Measurements from ENCODE around the gene RPL36A.

Gene RPL36A

GRCh38 chrX:101417981-101418841 lies 27.4 kb downstream of the RPL36A start:
- H4K91ac ChIP-seq (ENCODE audit: low read depth, low read length, poor library complexity): no peak overlapping the region
- H3K27me3 ChIP-seq (ENCODE audit: control insufficient read depth in 3 of 3, insufficient read depth in 3 of 3, low read depth in 1 of 3, low read length in 3 of 3): peaks cover 0 to 3% (median 0%) of the 10 kb centered on the region in 3 experiments
- peak overlapping the region; percentile 94 for H3K18ac ChIP-seq (ENCODE audit: low read length)
- H2AK5ac ChIP-seq (ENCODE audit: low read depth, low read length): no peak overlapping the region
- peak overlapping the region; percentile 13 for H2BK5ac ChIP-seq (ENCODE audit: low read length)
- peaks cover 0 to 14% of the 10 kb centered on the region in 2 donors for H3K36me3 ChIP-seq (replicated peaks in 1 of 2; ENCODE audit: control insufficient read depth in 2 of 2, insufficient read depth in 2 of 2, low read length in 2 of 2)
- no peak overlapping the region for H2BK12ac ChIP-seq (ENCODE audit: low read length)
- H2BK15ac ChIP-seq (ENCODE audit: low read length): no peak overlapping the region
- peaks cover 1% of the 10 kb centered on the region for H3K79me1 ChIP-seq (ENCODE audit: low read depth, low read length)
- H3K9ac ChIP-seq (ENCODE audit: low read depth, low read length, poor library complexity): peak overlapping the region; percentile 86
- H3K4me1 ChIP-seq (ENCODE audit: control insufficient read depth in 2 of 2, insufficient read depth in 1 of 2, low read depth in 1 of 2, low read length in 2 of 2): peaks cover 0 to 6% of the 10 kb centered on the region in 2 donors
- H3K4me2 ChIP-seq (ENCODE audit: insufficient read depth, low read length, poor library complexity, severe bottlenecking): peak overlapping the region; percentile 45
- H3K27ac ChIP-seq (replicated peaks; ENCODE audit: low read length): peak overlapping the region; percentile 82
- H2AFZ ChIP-seq (ENCODE audit: low read length): peak overlapping the region; percentile 73
- DNase-seq (ENCODE audit: low spot score): peak; percentile 59
- H3K4ac ChIP-seq (ENCODE audit: low read length): no peak overlapping the region
- WGBS, 2 donors (ENCODE audit: extremely low coverage in 2 of 2, insufficient read length in 2 of 2, insufficient replicate concordance in 1 of 2): no CpG with 5 or more reads among the region's 56 CpGs
- peak overlapping the region; percentile 41 to 79 for H3K4me3 ChIP-seq (ENCODE audit: low read length in 2 of 2)
- H4K8ac ChIP-seq (ENCODE audit: low read depth, low read length): no peak overlapping the region
- H3K23ac ChIP-seq (ENCODE audit: low read depth, low read length, poor library complexity): no peak overlapping the region
- H3K14ac ChIP-seq (ENCODE audit: low read length): no peak overlapping the region
- H2BK120ac ChIP-seq (ENCODE audit: low read depth, low read length): no peak overlapping the region
- no peaks in the 10 kb centered on the region for H3K9me3 ChIP-seq (replicated peaks in 1 of 2; ENCODE audit: control insufficient read depth in 2 of 2, insufficient read depth in 1 of 2, low read depth in 1 of 2, low read length in 2 of 2)

- Histone ChIP-seq H3K4ac (ENCODE audit: low read length) (no peak overlapping the region), H3K18ac (ENCODE audit: low read length) (no peak overlapping the region), H4K91ac (ENCODE audit: low read depth, low read length, poor library complexity) (no peak overlapping the region), H3K79me1 (ENCODE audit: low read depth, low read length) (peaks cover 1% of the 10 kb centered on the region), H3K4me1 (ENCODE audit: control insufficient read depth in 2 of 2, insufficient read depth in 1 of 2, low read depth in 1 of 2, low read length in 2 of 2) (peaks cover 0 to 6% of the 10 kb centered on the region in 2 donors), H3K36me3 (replicated peaks in 1 of 2; ENCODE audit: control insufficient read depth in 2 of 2, insufficient read depth in 2 of 2, low read length in 2 of 2) (peaks cover 0 to 2% of the 10 kb centered on the region in 2 donors), H3K9ac (ENCODE audit: low read depth, low read length, poor library complexity) (no peak overlapping the region), H2BK12ac (ENCODE audit: low read length) (no peak overlapping the region), H3K27me3 (ENCODE audit: control insufficient read depth in 3 of 3, insufficient read depth in 3 of 3, low read depth in 1 of 3, low read length in 3 of 3) (peaks cover 0 to 3% (median 0%) of the 10 kb centered on the region in 3 experiments), H2AK5ac (ENCODE audit: low read depth, low read length) (no peak overlapping the region), H2AFZ (ENCODE audit: low read length) (no peak overlapping the region), H4K8ac (ENCODE audit: low read depth, low read length) (no peak overlapping the region), H2BK5ac (ENCODE audit: low read length) (no peak overlapping the region), H3K14ac (ENCODE audit: low read length) (no peak overlapping the region), H3K27ac (replicated peaks; ENCODE audit: low read length) (no peak overlapping the region), H3K23ac (ENCODE audit: low read depth, low read length, poor library complexity) (no peak overlapping the region), H3K9me3 (replicated peaks in 1 of 2; ENCODE audit: control insufficient read depth in 2 of 2, insufficient read depth in 1 of 2, low read depth in 1 of 2, low read length in 2 of 2) (no peaks in the 10 kb centered on the region), H3K4me3 (ENCODE audit: low read length in 2 of 2) (no peak overlapping the region), H2BK120ac (ENCODE audit: low read depth, low read length) (no peak overlapping the region), H3K4me2 (ENCODE audit: insufficient read depth, low read length, poor library complexity, severe bottlenecking) (no peak overlapping the region), H2BK15ac (ENCODE audit: low read length) (no peak overlapping the region)
- no CpG with 5 or more reads among the region's 2 CpGs for WGBS, 2 donors (ENCODE audit: extremely low coverage in 2 of 2, insufficient read length in 2 of 2, insufficient replicate concordance in 1 of 2)
- DNase-seq (ENCODE audit: low spot score): no peak
Observed at GRCh38 chrX:101419489-101419888, 28.7 kb downstream of the RPL36A start.

- no CpG with 5 or more reads among the region's 2 CpGs for WGBS, 2 donors (ENCODE audit: extremely low coverage in 2 of 2, insufficient read length in 2 of 2, insufficient replicate concordance in 1 of 2)
- Histone ChIP-seq H3K27ac (replicated peaks; ENCODE audit: low read length) (no peak overlapping the region), H2BK5ac (ENCODE audit: low read length) (no peak overlapping the region), H4K91ac (ENCODE audit: low read depth, low read length, poor library complexity) (no peak overlapping the region), H3K4me2 (ENCODE audit: insufficient read depth, low read length, poor library complexity, severe bottlenecking) (no peak overlapping the region), H3K36me3 (replicated peaks in 1 of 2; ENCODE audit: control insufficient read depth in 2 of 2, insufficient read depth in 2 of 2, low read length in 2 of 2) (no peaks in the 10 kb centered on the region), H3K23ac (ENCODE audit: low read depth, low read length, poor library complexity) (no peak overlapping the region), H2BK15ac (ENCODE audit: low read length) (no peak overlapping the region), H2BK12ac (ENCODE audit: low read length) (no peak overlapping the region), H2BK120ac (ENCODE audit: low read depth, low read length) (no peak overlapping the region), H3K18ac (ENCODE audit: low read length) (no peak overlapping the region), H3K14ac (ENCODE audit: low read length) (no peak overlapping the region), H3K9ac (ENCODE audit: low read depth, low read length, poor library complexity) (no peak overlapping the region), H3K4ac (ENCODE audit: low read length) (no peak overlapping the region), H3K4me1 (ENCODE audit: control insufficient read depth in 2 of 2, insufficient read depth in 1 of 2, low read depth in 1 of 2, low read length in 2 of 2) (no peaks in the 10 kb centered on the region), H3K9me3 (replicated peaks in 1 of 2; ENCODE audit: control insufficient read depth in 2 of 2, insufficient read depth in 1 of 2, low read depth in 1 of 2, low read length in 2 of 2) (peaks cover 0 to 10% of the 10 kb centered on the region in 2 donors), H2AFZ (ENCODE audit: low read length) (no peak overlapping the region), H2AK5ac (ENCODE audit: low read depth, low read length) (no peak overlapping the region), H4K8ac (ENCODE audit: low read depth, low read length) (no peak overlapping the region), H3K79me1 (ENCODE audit: low read depth, low read length) (no peaks in the 10 kb centered on the region), H3K27me3 (ENCODE audit: control insufficient read depth in 3 of 3, insufficient read depth in 3 of 3, low read depth in 1 of 3, low read length in 3 of 3) (no peaks in the 10 kb centered on the region), H3K4me3 (ENCODE audit: low read length in 2 of 2) (no peak overlapping the region)
- no peak for DNase-seq (ENCODE audit: low spot score)
Observed at GRCh38 chrX:101427954-101428353, 37.1 kb downstream of the RPL36A start.

DNA sequence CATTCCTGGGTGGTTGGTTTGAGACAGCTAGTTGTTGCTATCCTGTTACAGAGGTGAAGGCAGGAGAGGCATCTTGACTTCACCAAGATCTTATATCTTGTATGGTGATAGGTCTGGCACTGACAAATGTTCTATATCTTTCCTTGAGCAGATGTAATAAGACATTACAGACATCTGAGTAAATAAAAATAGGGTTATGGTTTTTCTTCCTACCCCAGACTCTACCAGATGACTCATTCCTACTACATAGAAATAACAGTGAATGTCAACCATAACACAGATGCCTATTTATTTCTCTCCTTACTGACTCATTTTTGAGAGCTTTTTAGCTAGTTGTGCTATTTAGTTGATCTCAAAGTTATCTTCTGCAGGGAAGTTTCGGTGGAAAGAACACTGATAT lies 39.1 kb downstream of the RPL36A start:
- DNase-seq (ENCODE audit: low spot score): no peak
- Histone ChIP-seq H3K27ac (replicated peaks; ENCODE audit: low read length) (no peak overlapping the region), H3K18ac (ENCODE audit: low read length) (no peak overlapping the region), H3K4me1 (ENCODE audit: control insufficient read depth in 2 of 2, insufficient read depth in 1 of 2, low read depth in 1 of 2, low read length in 2 of 2) (no peaks in the 10 kb centered on the region), H3K9ac (ENCODE audit: low read depth, low read length, poor library complexity) (no peak overlapping the region), H3K23ac (ENCODE audit: low read depth, low read length, poor library complexity) (no peak overlapping the region), H3K4me2 (ENCODE audit: insufficient read depth, low read length, poor library complexity, severe bottlenecking) (no peak overlapping the region), H2BK120ac (ENCODE audit: low read depth, low read length) (no peak overlapping the region), H2BK5ac (ENCODE audit: low read length) (no peak overlapping the region), H4K91ac (ENCODE audit: low read depth, low read length, poor library complexity) (no peak overlapping the region), H3K4me3 (ENCODE audit: low read length in 2 of 2) (no peak overlapping the region), H3K9me3 (replicated peaks in 1 of 2; ENCODE audit: control insufficient read depth in 2 of 2, insufficient read depth in 1 of 2, low read depth in 1 of 2, low read length in 2 of 2) (peaks cover 0 to 10% of the 10 kb centered on the region in 2 donors), H2AFZ (ENCODE audit: low read length) (no peak overlapping the region), H2AK5ac (ENCODE audit: low read depth, low read length) (no peak overlapping the region), H3K14ac (ENCODE audit: low read length) (no peak overlapping the region), H3K79me1 (ENCODE audit: low read depth, low read length) (no peaks in the 10 kb centered on the region), H2BK12ac (ENCODE audit: low read length) (no peak overlapping the region), H3K4ac (ENCODE audit: low read length) (no peak overlapping the region), H4K8ac (ENCODE audit: low read depth, low read length) (no peak overlapping the region), H3K36me3 (replicated peaks in 1 of 2; ENCODE audit: control insufficient read depth in 2 of 2, insufficient read depth in 2 of 2, low read length in 2 of 2) (no peaks in the 10 kb centered on the region), H2BK15ac (ENCODE audit: low read length) (no peak overlapping the region), H3K27me3 (ENCODE audit: control insufficient read depth in 3 of 3, insufficient read depth in 3 of 3, low read depth in 1 of 3, low read length in 3 of 3) (no peaks in the 10 kb centered on the region)
- no CpG with 5 or more reads among the region's 1 CpG for WGBS, 2 donors (ENCODE audit: extremely low coverage in 2 of 2, insufficient read length in 2 of 2, insufficient replicate concordance in 1 of 2)

All from neuronal stem cell (in vitro differentiated cells).